SK-N-MC (cell line): Measurements from ENCODE around the gene EOGT.

ENCODE experiments used
- EZH2 ChIP-seq: fragments of 200-600 bp; sonication (generic); IDR thresholded peaks from one replicate; pipeline ENCODE4 v1.6.1; 2017; ENCODE audit warnings: antibody characterized with exemption
- FOXP2 ChIP-seq: optimal IDR thresholded peaks from 2 replicates; pipeline ENCODE3; 2011; ENCODE audit warnings: mild to moderate bottlenecking, moderate library complexity; ENCODE audit not compliant: insufficient read depth; ENCODE audit errors: extremely low read length, control extremely low read depth
- POLR2AphosphoS5 ChIP-seq: IDR thresholded peaks from 2 replicates; pipeline ENCODE4 v1.6.1; 2012; ENCODE audit warnings: mild to moderate bottlenecking, low read depth, low read length, borderline replicate concordance

GRCh38 chr3:68972358-68972979 lies 41.0 kb downstream of the EOGT start:
- no peak for TF ChIP-seq EZH2
- no peak for TF ChIP-seq POLR2AphosphoS5
- TF ChIP-seq FOXP2: no peak
